GM12878 (cell line): Measurements from ENCODE around the gene CYTH3.
"Not testable (repeated sequence)": the region's sequence is repeated elsewhere in the genome, so short reads cannot be mapped to it uniquely, and the experiment has no call there.

ENCODE experiments used
- BHLHE40 ChIP-seq, 2 experiments: fragments of 450-650 bp in 1 of 2; IDR thresholded peaks; 2 replicates each; pipeline ENCODE4 v1.6.1; 2011 to 2017; ENCODE audit warnings: low read depth in 2 of 2, borderline replicate concordance in 1 of 2, improper control_type of control experiment in 1 of 2, low read length in 1 of 2, mild to moderate bottlenecking in 1 of 2
- FOXM1 ChIP-seq: IDR thresholded peaks from 2 replicates; pipeline ENCODE4 v1.6.1; 2012; ENCODE audit warnings: low read depth, mild to moderate bottlenecking, inconsistent platforms, low read length, moderate library complexity
- MYC ChIP-seq: IDR thresholded peaks from 2 replicates; pipeline ENCODE4 v1.6.1; 2011; ENCODE audit warnings: mild to moderate bottlenecking, low read length, moderate library complexity, inconsistent platforms; ENCODE audit not compliant: insufficient read depth, insufficient replicate concordance, insufficient read length, severe bottlenecking
- POLR2A ChIP-seq: IDR thresholded peaks from 2 replicates; pipeline ENCODE4 v1.6.1; 2011; ENCODE audit warnings: low read depth, mild to moderate bottlenecking, low read length
- POLR2AphosphoS5 ChIP-seq: IDR thresholded peaks from 2 replicates; pipeline ENCODE4 v1.6.1; 2011; ENCODE audit warnings: mild to moderate bottlenecking, low read length, inconsistent platforms
- RAD21 ChIP-seq: IDR thresholded peaks from 2 replicates; pipeline ENCODE4 v1.6.1; 2011; ENCODE audit warnings: mild to moderate bottlenecking, low read depth, low read length, moderate library complexity; ENCODE audit not compliant: insufficient read depth
- ZBED1 ChIP-seq: IDR thresholded peaks from 2 replicates; pipeline ENCODE4 v1.6.1; 2016; ENCODE audit warnings: borderline replicate concordance
- ZNF24 ChIP-seq: fragments of 450-650 bp; IDR thresholded peaks from 2 replicates; pipeline ENCODE4 v1.6.1; 2017; ENCODE audit warnings: antibody characterized with exemption, mild to moderate bottlenecking
- ZNF274 ChIP-seq: IDR thresholded peaks from one replicate; pipeline ENCODE4 v1.8.0; 2011; ENCODE audit not compliant: insufficient read length, insufficient read depth
- TF ChIP-seq, protein P1 (sequence below): fragments of 450-650 bp; formaldehyde crosslinking; IDR thresholded peaks from 2 replicates; pipeline ENCODE4 v1.4.0; 2020; ENCODE audit warnings: mild to moderate bottlenecking, moderate library complexity
- TF ChIP-seq, protein P2 (sequence below): IDR thresholded peaks from 2 replicates; pipeline ENCODE4 v1.6.1; 2012; ENCODE audit warnings: low read depth, low read length, improper control_type of control experiment
- TF ChIP-seq, protein P3 (sequence below), 3 experiments: IDR thresholded peaks in 2 of 3; conservative IDR thresholded peaks in 1 of 3; 2 replicates each; pipeline ENCODE4 v1.5.1; 2011; ENCODE audit warnings: low read depth in 3 of 3, low read length in 3 of 3, mild to moderate bottlenecking in 3 of 3, control low read depth in 2 of 3, moderate library complexity in 2 of 3, inconsistent platforms in 1 of 3, mixed read lengths in 1 of 3; ENCODE audit not compliant: control insufficient read depth in 2 of 3, insufficient read depth in 1 of 3; ENCODE audit errors: extremely low read depth in 1 of 3

DNA sequence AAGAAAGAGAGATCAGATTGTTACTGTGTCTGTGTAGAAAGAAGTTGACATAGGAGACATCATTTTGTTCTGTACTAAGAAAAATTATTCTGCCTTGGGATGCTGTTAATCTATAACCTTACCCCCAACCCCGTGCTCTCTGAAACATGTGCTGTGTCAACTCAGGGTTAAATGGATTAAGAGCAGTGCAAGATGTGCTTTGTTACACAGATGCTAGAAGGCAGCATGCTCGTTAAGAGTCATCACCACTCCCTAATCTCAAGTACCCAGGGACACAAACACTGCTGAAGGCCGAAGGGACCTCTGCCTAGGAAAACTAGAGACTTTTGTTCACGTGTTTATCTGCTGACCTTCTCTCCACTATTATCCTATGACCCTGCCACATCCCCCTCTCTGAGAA is 49.0 kb downstream of the CYTH3 start:
- TF ChIP-seq POLR2AphosphoS5; ZNF274; FOXM1; BHLHE40 (IDR thresholded peaks at IDR 0.05; ENCODE audit: borderline replicate concordance in 1 of 2, low read depth in 2 of 2, low read length in 1 of 2); RAD21; POLR2A; ZBED1; MYC; ZNF24: not testable (repeated sequence)
- TF ChIP-seq, protein P1, sequence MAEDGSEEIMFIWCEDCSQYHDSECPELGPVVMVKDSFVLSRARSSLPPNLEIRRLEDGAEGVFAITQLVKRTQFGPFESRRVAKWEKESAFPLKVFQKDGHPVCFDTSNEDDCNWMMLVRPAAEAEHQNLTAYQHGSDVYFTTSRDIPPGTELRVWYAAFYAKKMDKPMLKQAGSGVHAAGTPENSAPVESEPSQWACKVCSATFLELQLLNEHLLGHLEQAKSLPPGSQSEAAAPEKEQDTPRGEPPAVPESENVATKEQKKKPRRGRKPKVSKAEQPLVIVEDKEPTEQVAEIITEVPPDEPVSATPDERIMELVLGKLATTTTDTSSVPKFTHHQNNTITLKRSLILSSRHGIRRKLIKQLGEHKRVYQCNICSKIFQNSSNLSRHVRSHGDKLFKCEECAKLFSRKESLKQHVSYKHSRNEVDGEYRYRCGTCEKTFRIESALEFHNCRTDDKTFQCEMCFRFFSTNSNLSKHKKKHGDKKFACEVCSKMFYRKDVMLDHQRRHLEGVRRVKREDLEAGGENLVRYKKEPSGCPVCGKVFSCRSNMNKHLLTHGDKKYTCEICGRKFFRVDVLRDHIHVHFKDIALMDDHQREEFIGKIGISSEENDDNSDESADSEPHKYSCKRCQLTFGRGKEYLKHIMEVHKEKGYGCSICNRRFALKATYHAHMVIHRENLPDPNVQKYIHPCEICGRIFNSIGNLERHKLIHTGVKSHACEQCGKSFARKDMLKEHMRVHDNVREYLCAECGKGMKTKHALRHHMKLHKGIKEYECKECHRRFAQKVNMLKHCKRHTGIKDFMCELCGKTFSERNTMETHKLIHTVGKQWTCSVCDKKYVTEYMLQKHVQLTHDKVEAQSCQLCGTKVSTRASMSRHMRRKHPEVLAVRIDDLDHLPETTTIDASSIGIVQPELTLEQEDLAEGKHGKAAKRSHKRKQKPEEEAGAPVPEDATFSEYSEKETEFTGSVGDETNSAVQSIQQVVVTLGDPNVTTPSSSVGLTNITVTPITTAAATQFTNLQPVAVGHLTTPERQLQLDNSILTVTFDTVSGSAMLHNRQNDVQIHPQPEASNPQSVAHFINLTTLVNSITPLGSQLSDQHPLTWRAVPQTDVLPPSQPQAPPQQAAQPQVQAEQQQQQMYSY = not testable (repeated sequence)
- TF ChIP-seq, protein P2, sequence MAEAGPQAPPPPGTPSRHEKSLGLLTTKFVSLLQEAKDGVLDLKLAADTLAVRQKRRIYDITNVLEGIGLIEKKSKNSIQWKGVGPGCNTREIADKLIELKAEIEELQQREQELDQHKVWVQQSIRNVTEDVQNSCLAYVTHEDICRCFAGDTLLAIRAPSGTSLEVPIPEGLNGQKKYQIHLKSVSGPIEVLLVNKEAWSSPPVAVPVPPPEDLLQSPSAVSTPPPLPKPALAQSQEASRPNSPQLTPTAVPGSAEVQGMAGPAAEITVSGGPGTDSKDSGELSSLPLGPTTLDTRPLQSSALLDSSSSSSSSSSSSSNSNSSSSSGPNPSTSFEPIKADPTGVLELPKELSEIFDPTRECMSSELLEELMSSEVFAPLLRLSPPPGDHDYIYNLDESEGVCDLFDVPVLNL = not testable (repeated sequence)
- TF ChIP-seq, protein P3, sequence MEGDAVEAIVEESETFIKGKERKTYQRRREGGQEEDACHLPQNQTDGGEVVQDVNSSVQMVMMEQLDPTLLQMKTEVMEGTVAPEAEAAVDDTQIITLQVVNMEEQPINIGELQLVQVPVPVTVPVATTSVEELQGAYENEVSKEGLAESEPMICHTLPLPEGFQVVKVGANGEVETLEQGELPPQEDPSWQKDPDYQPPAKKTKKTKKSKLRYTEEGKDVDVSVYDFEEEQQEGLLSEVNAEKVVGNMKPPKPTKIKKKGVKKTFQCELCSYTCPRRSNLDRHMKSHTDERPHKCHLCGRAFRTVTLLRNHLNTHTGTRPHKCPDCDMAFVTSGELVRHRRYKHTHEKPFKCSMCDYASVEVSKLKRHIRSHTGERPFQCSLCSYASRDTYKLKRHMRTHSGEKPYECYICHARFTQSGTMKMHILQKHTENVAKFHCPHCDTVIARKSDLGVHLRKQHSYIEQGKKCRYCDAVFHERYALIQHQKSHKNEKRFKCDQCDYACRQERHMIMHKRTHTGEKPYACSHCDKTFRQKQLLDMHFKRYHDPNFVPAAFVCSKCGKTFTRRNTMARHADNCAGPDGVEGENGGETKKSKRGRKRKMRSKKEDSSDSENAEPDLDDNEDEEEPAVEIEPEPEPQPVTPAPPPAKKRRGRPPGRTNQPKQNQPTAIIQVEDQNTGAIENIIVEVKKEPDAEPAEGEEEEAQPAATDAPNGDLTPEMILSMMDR (IDR thresholded peaks at IDR 0.05 in 2 of 3, conservative IDR thresholded peaks at IDR 0.05 in 1 of 3; ENCODE audit: control insufficient read depth in 2 of 3, extremely low read depth in 1 of 3, insufficient read depth in 1 of 3, low read depth in 3 of 3, low read length in 3 of 3) = not testable (repeated sequence)
